Astrocyte of the spinal cord (primary cell): Measurements from ENCODE around the gene MTX1.

Source experiments
- DNase-seq: peaks from one replicate; pipeline ENCODE4 v3.0.0; 2011; ENCODE audit warnings: low read depth, low spot score
- H3K4me3 ChIP-seq: 2 replicates; pipeline ENCODE4 v1.5.1; 2011; ENCODE audit warnings: low read depth, mild to moderate bottlenecking, low read length, moderate library complexity
- in situ Hi-C: cut with HindIII; loops from 2 replicates; pipeline ENCODE4 v1.10.0; 2017; ENCODE audit warnings: low sequenced_read_pairs
- TF ChIP-seq, protein P1 (sequence below): IDR thresholded peaks from 2 replicates; pipeline ENCODE4 v1.5.1; 2012; ENCODE audit warnings: low read depth, mild to moderate bottlenecking, low read length, inconsistent platforms

MTX1 gene

GRCh38 chr1:155175927-155176371, 32.5 kb upstream of the MTX1 start:
- in situ Hi-C loops = no loop called here
- no peak overlapping the region for H3K4me3 ChIP-seq
- DNase-seq = no peak
- TF ChIP-seq, protein P1, sequence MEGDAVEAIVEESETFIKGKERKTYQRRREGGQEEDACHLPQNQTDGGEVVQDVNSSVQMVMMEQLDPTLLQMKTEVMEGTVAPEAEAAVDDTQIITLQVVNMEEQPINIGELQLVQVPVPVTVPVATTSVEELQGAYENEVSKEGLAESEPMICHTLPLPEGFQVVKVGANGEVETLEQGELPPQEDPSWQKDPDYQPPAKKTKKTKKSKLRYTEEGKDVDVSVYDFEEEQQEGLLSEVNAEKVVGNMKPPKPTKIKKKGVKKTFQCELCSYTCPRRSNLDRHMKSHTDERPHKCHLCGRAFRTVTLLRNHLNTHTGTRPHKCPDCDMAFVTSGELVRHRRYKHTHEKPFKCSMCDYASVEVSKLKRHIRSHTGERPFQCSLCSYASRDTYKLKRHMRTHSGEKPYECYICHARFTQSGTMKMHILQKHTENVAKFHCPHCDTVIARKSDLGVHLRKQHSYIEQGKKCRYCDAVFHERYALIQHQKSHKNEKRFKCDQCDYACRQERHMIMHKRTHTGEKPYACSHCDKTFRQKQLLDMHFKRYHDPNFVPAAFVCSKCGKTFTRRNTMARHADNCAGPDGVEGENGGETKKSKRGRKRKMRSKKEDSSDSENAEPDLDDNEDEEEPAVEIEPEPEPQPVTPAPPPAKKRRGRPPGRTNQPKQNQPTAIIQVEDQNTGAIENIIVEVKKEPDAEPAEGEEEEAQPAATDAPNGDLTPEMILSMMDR = peak; percentile 4

DNA sequence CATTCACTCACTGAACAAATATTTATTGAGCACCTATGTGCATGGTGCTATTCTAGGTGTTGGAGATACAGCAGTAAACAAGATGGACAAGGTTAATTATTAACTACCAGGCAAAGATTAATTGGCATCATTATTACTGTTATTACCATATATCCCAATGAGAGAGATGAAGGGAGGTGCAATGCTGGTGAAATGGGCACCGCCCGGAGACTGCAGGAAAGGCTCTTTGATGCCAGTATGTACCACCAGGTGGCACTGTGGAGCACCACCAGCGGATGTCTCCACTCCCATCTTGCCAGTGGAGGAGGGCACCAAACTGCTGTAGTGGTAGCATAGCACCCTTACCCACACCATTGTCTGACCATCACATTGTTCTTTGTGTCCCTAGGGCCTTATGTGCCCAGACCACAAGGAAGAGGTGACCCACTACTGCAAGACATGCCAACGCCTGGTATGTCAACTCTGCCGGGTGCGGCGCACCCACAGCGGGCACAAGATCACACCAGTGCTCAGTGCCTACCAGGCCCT, 31.9 kb upstream of the MTX1 start:
- in situ Hi-C loops = no loop called here

DNA sequence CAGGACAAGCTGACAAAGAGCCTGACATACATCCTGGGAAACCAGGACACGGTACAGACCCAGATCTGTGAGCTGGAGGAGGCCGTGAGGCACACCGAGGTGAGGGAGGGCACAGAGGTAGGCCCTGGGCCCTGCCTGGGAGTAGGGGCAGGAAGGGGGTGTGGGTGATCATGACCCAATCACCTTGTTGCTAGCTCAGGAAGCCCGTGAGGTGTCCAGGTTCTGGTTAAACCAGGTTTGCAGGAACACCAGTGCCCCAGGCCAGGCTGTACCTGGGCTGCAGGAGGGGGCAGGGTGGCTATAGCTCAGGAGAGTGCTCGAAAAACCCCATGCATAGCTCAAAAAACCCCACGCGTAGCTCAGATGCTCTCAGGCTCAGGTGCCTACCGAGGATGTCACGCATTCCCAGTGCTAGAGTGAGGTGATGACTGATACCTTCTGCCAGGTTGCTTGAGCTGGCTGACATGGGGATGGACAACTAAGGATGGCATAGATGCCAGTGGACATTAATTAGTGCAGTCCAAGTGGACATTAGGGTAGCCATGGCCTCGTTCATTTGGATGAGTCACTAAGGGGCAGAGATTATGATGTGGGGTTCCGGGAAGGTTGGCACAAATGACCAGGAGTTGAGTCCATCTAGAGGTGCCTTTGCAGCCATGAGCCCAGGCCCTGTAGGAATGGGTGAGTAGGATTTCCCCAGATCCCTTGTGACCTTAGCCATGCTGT, 31.1 kb upstream of the MTX1 start:
- TF ChIP-seq, protein P1 = no peak
- no peak overlapping the region for H3K4me3 ChIP-seq
- in situ Hi-C loops = no loop called here
- no peak for DNase-seq

More for the DNA sequence above, 31.9 kb upstream of the MTX1 start:
- DNase-seq = peak; percentile 56
- TF ChIP-seq, protein P1 = peak; percentile 92
- no peak overlapping the region for H3K4me3 ChIP-seq

- in situ Hi-C loops = no loop called here
- no peak overlapping the region for H3K4me3 ChIP-seq
- TF ChIP-seq, protein P1 = no peak
- no peak for DNase-seq
Measured at GRCh38 chr1:155177918-155178281, 30.6 kb upstream of the MTX1 start.

DNA sequence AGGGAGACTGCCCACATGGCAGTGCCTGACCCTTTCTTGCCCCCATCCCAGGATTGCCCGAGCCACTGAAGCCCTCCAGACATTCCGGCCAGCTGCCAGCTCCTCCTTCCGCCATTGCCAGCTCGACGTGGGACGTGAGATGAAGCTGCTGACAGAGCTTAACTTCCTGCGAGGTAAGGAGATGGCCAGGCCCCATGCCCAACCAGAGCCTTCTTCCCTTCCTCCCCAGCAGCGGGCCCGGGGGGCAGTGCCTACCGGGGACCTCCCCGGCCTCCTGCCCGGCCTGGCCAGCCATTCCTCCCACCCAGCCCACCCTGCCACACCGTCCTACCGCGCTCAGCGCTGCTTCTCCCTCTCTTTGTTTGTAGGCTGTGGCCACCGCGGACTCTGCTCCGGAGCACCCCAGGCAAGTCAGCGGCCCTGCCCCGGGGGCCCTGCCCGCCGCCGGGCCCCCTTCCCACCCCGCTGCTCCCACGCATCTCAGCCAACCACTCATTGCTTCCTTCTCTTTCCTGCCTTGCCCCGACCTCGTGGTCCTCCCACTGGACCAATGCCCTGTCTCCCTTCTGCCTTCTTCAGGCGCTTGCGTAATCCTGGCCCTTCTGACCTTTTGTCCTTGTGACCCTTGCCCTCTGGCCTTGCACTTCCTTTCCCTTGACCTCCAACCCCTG, 29.9 kb upstream of the MTX1 start:
- no peak for DNase-seq
- TF ChIP-seq, protein P1 = no peak
- H3K4me3 ChIP-seq = no peak overlapping the region
- in situ Hi-C loops = no loop called here

DNA sequence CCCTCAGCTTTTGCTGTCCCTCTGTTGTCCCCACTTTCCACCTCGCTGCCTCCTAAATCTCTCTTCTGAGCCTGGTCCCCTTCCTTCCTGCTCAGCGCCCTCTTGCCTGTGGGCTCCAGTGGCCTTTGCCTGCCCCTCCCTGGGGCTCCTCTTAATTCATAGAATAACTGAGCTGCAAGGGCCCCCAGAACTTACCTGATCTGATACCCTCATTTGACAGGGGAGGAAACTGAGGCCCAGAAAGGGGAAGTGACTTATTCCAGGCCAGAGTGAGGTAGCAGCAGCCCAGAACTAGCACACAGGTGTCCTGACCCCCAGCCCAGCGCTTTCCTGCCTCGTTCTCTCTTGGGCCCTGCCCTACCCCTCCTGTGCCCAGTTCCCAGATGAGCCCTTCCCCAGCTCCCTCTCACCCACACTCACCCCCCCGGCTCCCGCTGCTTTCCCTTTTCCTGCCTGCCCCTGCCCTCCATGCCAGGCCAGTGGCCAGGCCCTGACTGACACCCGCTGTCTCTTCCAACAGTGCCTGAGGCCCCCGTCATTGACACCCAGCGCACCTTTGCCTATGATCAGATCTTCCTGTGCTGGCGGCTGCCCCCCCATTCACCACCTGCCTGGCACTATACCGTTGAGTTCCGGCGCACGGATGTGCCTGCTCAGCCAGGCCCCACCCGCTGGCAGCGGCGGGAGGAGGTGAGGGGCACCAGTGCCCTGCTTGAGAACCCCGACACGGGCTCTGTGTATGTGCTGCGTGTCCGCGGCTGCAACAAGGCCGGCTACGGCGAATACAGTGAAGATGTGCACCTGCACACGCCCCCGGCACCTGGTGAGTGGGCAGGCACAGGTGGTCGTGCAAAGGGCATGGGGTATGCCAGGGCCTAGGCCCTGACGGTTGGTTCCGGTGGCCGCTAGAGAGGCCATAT, 29.1 kb upstream of the MTX1 start:
- TF ChIP-seq, protein P1 = no peak
- DNase-seq = no peak
- no peak overlapping the region for H3K4me3 ChIP-seq
- in situ Hi-C loops = no loop called here
